ENCODE results near the gene BEND7. TPM values are rescaled to one million over a fixed set of nuclear protein-coding genes. Genes with fewer than 3 reads are reported as not detected.
"Not testable (repeated sequence)": the region's sequence is repeated elsewhere in the genome, so short reads cannot be mapped to it uniquely, and the experiment has no call there.

Gene BEND7
- total and polyA plus RNA-seq, 2 of the 8 experiments (the other 6 are each of a cell fraction or from before 2014, with no cell fraction given), result 1.9 to 8.2 TPM

DNA sequence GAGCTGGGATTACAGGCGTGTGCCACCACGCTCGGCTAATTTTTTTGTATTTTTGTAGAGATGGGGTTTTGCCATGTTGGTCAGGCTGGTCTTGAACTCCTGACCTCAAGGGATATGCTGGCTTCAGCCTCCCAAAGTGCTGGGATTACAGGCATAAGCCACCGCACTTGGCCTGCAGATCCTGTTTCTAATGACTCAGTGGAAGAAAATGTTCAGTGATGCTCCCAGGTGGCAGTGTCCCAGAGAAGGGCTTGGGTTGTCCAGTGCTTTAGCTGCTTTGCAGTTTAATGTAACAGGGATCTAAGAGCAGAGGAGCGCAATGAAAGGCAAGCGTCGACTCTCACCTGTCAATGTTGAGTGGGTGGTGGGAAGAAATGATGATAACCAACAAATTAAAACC lies 125.4 kb downstream of the BEND7 start:
- not testable (repeated sequence) for H4K91ac ChIP-seq (replicated peaks; ENCODE audit: insufficient read length, low read length)

More for the DNA sequence above, 125.4 kb downstream of the BEND7 start:
- H3K23me2 ChIP-seq (ENCODE audit: low read depth, low read length); H2BK15ac ChIP-seq (ENCODE audit: low read length); H2AFZ ChIP-seq (ENCODE audit: low read length); H3K23ac ChIP-seq (ENCODE audit: insufficient read length); H4K20me1 ChIP-seq (replicated peaks in 1 of 2; ENCODE audit: control insufficient read depth in 1 of 2, insufficient read depth in 2 of 2, low read length in 2 of 2); DNase-seq (ENCODE audit: low read depth in 1 of 2, low spot score in 2 of 2); H3K56ac ChIP-seq (replicated peaks; ENCODE audit: insufficient read length, low read depth, low read length); H3K9me3 ChIP-seq (ENCODE audit: insufficient read depth in 2 of 2, low read depth in 1 of 2, low read length in 1 of 2); H3K4me3 ChIP-seq (ENCODE audit: extremely low read depth in 1 of 4, insufficient read depth in 2 of 4, low read depth in 3 of 4, low read length in 4 of 4); FAIRE-seq; H3K36me3 ChIP-seq (ENCODE audit: control insufficient read depth in 2 of 4, insufficient read depth in 4 of 4, low read length in 3 of 4); H3K27me3 ChIP-seq (replicated peaks in 1 of 4; ENCODE audit: control insufficient read depth in 3 of 4, extremely low read depth in 1 of 4, insufficient read depth in 3 of 4, low read length in 3 of 4); H3K14ac ChIP-seq (ENCODE audit: insufficient read length); H3K27ac ChIP-seq (ENCODE audit: low read depth, low read length); H3K4ac ChIP-seq (replicated peaks; ENCODE audit: insufficient read length, low read depth, low read length); H3K79me2 ChIP-seq (ENCODE audit: control insufficient read depth in 1 of 2, insufficient read depth in 2 of 2, low read length in 2 of 2); H3K4me2 ChIP-seq (ENCODE audit: insufficient read depth in 1 of 2, low read depth in 2 of 2, low read length in 2 of 2); H3K9ac ChIP-seq (replicated peaks in 1 of 4; ENCODE audit: extremely low read depth in 1 of 4, low read depth in 3 of 4, low read length in 3 of 4); H4K8ac ChIP-seq (ENCODE audit: extremely low read depth, insufficient read depth, low read length); H3K4me1 ChIP-seq (replicated peaks in 1 of 4; ENCODE audit: control insufficient read depth in 3 of 4, insufficient read depth in 4 of 4, low read length in 3 of 4); H4K5ac ChIP-seq (ENCODE audit: insufficient read length, low read depth, low read length); H3K79me1 ChIP-seq (ENCODE audit: low read depth, low read length): not testable (repeated sequence)
- Histone ChIP-seq H2BK20ac (ENCODE audit: low read length) (peak overlapping the region; percentile 66; the same call in 1 of the 2 replicates), H2BK12ac (ENCODE audit: low read depth, low read length) (peak overlapping the region; percentile 29; the same call in 1 of the 2 replicates), H2BK5ac (ENCODE audit: low read depth, low read length) (peak overlapping the region; percentile 25; the same call in 1 of the 2 replicates), H2BK120ac (replicated peaks; ENCODE audit: low read depth, low read length) (peak overlapping the region; percentile 47), H2AK5ac (ENCODE audit: low read depth, low read length) (0 out of 2 replicates have a peak overlapping the region, but pooled peaks have one; percentile 5), H3K18ac (ENCODE audit: extremely low read depth, low read length) (peak overlapping the region; percentile 15; the same call in 1 of the 2 replicates)
- POLR2A ChIA-PET (ENCODE audit: partially characterized antibody), result interaction anchor here (2.5 kb wide), 1 partner anchor 54 kb away, joined by 15 read pairs; no protein-coding TSS in a partner anchor
- 95% methylated on average over 7 of the region's 7 CpGs; no CpG with 5 or more reads in 1 of the 2 experiments for WGBS, 2 experiments (ENCODE audit: extremely low coverage in 1 of 2, insufficient coverage in 1 of 2, insufficient read length in 1 of 2, insufficient replicate concordance in 2 of 2, low coverage in 1 of 2, low lambda C conversion rate in 2 of 2, missing lambda C conversion rate in 1 of 2)
- CTCF ChIA-PET (ENCODE audit: partially characterized antibody), result interaction anchor here (0.7 to 5.5 kb wide), 4 partner anchors 13 to 808 kb away, joined by 3 to 45 read pairs (median 3); no protein-coding TSS in a partner anchor
